Measurements from ENCODE around the gene KCNQ1.

DNA sequence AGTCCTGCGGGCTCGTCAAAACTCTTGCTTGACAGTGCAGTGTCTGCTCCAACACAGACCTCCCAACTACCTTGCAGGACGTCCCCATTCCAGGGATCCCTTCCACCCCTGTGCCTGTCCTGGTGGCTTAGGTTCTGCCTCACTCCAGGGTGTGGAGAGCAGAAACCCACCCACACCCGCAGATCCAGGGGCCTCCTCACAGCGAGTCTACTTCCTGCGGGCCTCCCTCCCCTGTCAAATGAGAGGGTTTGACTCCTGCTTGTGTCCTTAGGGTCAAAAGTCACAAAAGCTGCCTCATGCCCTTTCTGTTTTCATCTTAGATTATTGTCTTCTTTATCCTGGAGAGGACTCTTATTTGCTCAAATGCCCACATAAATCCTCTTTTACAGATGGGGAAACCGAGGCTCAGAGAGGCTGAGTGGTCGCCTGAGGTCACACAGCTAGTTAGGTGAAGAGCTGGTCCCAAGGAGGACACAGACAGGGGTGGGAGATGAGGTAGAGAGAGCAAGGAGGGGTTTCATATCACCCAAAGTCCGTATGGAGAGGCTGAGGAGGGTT lies 336.1 kb downstream of the KCNQ1 start:
- TF ChIP-seq, protein P1, sequence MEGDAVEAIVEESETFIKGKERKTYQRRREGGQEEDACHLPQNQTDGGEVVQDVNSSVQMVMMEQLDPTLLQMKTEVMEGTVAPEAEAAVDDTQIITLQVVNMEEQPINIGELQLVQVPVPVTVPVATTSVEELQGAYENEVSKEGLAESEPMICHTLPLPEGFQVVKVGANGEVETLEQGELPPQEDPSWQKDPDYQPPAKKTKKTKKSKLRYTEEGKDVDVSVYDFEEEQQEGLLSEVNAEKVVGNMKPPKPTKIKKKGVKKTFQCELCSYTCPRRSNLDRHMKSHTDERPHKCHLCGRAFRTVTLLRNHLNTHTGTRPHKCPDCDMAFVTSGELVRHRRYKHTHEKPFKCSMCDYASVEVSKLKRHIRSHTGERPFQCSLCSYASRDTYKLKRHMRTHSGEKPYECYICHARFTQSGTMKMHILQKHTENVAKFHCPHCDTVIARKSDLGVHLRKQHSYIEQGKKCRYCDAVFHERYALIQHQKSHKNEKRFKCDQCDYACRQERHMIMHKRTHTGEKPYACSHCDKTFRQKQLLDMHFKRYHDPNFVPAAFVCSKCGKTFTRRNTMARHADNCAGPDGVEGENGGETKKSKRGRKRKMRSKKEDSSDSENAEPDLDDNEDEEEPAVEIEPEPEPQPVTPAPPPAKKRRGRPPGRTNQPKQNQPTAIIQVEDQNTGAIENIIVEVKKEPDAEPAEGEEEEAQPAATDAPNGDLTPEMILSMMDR (IDR thresholded peaks at IDR 0.05; ENCODE audit: borderline replicate concordance, extremely low read depth, low read length, poor library complexity, severe bottlenecking), result no peak
- no peak for TF ChIP-seq EZH2 (IDR thresholded peaks at IDR 0.05; ENCODE audit: borderline replicate concordance, low read depth, low read length, severe bottlenecking)
